HG03469 (cell line): ENCODE results near the gene KRT31.
"Not testable (repeated sequence)": the region's sequence is repeated elsewhere in the genome, so short reads cannot be mapped to it uniquely, and the experiment has no call there.

Experiments used
- ATAC-seq: cut with Tn5 transposase; IDR thresholded peaks from one replicate; pipeline ENCODE4 v1.9.1; 2021; ENCODE audit warnings: mild to moderate bottlenecking, moderate library complexity, moderate number of reproducible peaks; ENCODE audit not compliant: unreplicated experiment

KRT31 gene

DNA sequence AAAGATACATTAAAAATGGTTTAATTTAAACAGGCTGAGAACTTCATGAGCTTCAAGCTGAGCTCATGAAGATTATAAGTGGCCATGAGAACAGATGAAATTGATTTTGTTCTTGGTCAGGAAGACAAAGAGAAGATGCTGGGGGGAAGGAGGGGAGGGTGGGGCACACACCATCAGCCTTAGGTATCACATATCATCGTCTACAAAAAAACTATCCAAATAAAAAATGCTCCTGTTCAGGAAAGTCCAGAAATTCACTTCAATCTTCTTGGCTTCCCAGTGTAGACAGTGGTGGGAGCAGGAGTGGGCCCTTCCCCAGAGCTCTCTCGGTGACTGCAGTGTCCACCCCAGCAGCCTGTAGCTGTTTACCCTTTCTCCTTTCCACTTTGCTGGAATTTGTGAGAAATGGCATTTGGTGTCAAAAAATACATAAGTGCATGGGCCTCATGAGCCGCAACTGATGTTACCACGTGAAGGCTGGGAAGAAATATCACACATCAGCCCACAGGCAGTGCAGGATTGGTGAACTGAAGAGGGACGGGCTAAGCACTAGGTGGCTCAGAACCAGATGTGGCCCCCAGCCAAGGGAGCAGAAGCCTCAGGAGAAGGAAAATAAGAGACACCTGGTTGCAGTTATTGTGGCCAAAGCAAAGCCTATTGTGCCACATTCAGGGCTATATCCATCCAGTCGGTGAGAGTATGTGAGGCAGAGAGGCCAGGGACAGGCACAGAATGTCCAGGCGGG, 20.9 kb upstream of the KRT31 start:
- ATAC-seq: no peak

GRCh38 chr17:41417576-41418015, 20.2 kb upstream of the KRT31 start:
- ATAC-seq: no peak

- no peak for ATAC-seq
Measured at GRCh38 chr17:41417127-41417526, 19.7 kb upstream of the KRT31 start.

DNA sequence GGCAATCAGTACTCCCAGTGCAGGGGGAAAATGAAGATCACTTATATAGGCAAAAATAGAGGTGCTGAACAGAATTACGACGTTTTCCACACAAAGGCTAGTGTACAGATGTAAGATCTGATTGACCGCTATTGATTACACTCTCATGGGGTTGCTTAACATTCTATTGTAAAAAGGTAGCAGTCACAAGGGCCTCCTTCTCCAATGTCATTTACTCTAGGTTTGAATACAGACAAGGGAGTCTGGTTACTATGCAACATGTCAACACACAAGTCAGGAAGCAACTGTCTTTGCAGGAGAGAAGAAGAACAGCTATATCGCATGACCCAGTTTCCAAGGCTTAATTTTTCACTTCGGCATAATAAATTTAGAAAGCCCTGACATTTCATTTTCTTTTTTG, 19.1 kb upstream of the KRT31 start:
- ATAC-seq: no peak

DNA sequence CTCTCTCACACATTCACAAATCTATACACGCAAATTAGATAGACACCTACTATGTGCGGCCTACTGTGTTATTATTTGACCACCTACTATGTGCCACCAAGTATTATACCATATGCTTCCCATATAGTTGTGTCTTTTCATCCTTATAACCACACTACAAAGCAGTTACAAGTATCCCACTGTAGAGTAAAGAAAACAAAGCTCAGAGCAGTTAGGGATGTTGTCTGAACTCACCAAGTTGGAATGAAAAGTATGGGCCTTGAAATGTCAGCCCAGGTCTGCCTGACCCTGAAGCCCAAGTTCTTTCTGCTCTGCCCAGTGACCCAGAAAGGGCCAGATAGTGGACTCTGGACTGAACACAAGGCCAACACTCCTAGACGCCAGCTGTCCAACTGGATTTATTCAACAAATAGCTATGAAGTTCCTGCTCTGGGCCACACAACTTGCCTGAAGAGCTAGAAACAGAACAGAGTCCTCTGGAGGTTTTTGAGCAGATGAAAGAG, 18.5 kb upstream of the KRT31 start:
- no peak for ATAC-seq

DNA sequence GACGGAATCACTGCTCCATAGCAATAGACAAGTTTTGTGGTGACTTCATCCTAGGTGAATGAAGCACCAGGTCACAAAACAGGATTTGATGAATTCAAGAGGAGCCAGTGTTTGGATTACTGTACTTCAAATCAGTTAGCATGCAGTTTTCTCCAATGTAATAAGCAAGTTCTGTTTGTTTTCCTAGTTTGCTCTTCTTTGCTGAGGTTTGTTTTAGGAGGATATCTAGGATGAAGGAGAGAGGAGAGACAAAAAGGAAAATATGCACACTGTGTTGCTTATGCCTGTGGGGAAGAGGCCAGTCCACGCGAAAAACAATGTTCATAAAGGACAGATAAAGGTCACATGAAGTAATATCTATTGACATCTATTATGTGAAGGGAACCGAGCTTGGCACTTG, 18.0 kb upstream of the KRT31 start:
- no peak for ATAC-seq

DNA sequence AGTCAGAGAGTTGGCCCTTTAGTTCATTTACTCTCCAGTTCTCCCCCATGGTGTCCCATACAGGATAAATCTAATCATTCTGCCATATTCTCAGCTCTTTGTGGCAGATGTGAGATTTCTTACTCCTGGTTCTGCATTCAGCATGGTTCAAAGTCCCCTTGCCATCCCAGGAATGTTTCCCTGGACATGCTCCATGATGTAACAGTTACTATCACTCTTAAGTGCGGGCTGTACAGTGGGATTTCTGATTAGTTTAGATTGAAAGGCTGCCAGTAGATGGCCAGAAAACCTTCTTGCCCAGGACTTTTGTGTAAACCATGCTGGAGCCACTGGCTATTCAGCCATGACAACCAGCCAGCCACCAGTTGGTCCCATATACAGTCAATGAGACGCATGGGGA, 16.6 kb upstream of the KRT31 start:
- ATAC-seq: no peak

- ATAC-seq: no peak
Measured at GRCh38 chr17:41413353-41413957, 16.0 kb upstream of the KRT31 start.

DNA sequence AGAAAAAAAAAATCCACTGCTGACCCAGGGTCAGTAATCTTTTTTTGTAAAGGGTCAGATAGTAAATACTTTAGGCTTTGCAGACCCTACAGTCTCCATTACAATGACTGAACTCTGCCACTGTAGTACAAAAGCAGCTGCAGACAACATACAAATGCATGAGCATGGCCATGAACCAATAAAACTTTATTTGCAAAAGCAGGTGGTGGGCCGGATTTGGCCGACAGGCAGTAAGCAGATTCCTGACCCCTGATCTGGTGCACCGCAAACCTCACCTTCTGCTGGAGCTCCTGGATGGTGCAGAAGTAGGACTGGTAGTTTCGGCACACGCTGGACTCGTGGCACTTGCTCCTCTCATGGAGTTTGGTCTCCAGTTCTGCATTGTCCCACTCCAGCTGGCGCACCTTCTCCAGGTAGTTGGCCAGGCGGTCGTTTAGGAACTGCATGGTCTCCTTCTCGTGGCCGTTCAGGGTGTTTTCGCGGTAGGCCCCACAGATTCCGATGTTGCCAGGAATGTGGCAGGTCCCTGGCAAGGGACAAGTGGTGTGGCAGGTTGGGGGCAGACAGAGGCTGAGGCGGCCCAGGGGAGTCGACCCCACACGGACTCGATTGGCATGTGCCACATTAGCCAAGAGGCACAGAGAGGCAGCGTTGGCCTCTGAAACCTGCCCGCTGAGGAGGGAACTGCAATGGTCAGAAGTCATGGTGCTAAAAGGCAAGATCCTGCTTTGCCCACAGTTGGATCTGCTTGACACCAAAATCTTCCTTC, 13.8 kb upstream of the KRT31 start:
- ATAC-seq: no peak

GRCh38 chr17:41407226-41407625, 9.8 kb upstream of the KRT31 start:
- no peak for ATAC-seq

DNA sequence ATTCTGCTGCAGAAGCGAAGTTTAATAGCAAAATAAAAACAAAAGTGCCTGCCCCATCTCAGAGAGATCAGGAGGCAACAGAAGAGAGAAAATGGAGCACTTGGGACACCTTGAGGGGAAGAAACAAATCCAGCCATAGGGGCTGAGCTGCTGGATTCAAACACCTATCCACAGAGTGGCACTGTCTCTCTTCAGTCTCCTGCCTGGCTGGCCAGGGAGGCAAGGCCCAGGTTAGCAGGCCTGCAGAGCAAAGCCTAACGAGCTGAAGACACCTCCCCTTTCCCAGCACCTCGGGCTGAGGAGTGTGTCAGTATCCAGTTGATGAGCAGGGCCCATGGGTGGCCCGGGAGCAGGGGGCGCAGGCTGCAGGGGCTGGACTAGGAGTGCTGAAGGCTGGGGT, 8.8 kb upstream of the KRT31 start:
- no peak for ATAC-seq

GRCh38 chr17:41404024-41404671, 6.7 kb upstream of the KRT31 start:
- ATAC-seq: no peak

- ATAC-seq: no peak
Measured at GRCh38 chr17:41403404-41404023, 6.1 kb upstream of the KRT31 start.

DNA sequence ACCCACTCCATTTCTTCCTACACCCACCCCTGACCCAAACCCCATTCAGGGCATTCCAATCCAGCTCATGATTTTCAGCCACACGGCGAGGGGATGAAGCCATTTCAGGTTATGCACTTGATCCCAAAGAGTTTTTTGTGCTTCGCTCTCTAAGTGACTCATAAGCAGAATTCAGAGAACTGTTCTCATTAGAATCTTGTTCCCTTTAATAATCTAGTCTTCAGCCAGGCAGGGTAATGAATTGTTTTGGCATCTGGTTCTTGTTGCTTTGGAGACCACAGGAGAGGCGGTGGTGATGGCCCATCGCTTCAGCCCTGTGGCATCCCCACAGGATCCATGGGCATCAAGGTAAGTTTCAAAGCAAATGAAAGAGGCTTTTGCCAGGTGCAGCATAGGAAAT, 4.8 kb upstream of the KRT31 start:
- ATAC-seq: no peak

- ATAC-seq: no peak
Measured at GRCh38 chr17:41396340-41396739, 1.1 kb downstream of the KRT31 start.

DNA sequence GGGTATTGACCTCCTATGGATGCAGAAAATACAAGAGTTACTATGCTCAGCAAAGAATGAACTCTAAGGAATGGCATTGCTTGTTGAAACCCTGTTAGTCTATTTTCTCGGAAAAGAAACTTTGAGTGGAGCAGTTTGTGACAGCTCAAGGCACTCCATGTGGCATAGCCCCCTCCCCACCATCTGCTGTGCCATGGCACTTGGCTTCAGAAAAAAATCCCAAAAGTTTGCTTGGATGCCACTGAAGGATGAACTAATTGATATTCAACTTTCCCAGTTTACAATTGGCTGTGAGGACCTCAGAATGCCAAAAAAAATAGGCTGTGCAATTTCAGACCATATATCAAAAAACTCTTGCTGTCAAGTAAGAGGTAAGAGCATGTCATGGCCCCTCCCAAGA, 1.8 kb downstream of the KRT31 start:
- ATAC-seq: no peak

- not testable (repeated sequence) for ATAC-seq
Measured at GRCh38 chr17:41395044-41395443, 2.4 kb downstream of the KRT31 start.

GRCh38 chr17:41394254-41394996, 3.0 kb downstream of the KRT31 start:
- ATAC-seq: no peak

- no peak for ATAC-seq
Measured at GRCh38 chr17:41393826-41394225, 3.6 kb downstream of the KRT31 start.

DNA sequence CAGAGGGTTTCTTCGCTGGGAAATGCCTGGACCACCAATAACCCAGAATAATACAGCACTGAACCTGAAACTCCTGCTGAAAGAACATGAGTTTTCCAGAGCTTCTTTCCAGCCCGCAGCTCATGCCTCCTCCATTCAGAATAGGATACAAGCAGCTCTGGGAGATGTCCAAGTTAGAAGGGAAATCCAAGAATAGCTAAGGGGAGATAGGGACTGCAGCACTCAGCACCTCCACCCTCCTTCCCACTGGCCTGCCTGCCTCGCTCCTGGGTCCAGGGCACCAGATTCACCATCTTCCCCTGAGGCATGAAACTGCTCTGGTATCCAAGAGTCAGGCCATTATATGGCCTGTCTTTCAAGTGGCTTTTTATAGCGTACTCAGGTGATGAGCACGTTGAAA, 4.1 kb downstream of the KRT31 start:
- ATAC-seq: no peak
